Caco-2 (cell line): ENCODE measurements around the gene DOCK4. TPM values are rescaled to one million over a fixed set of nuclear protein-coding genes. Genes with fewer than 3 reads are reported as not detected.
"Not testable (repeated sequence)": the region's sequence is repeated elsewhere in the genome, so short reads cannot be mapped to it uniquely, and the experiment has no call there.

Experiments used
- BruUV-seq: library from RNA; stranded (reverse); fragments of 400-500 nt; replicated peaks from 2 replicates; lab custom pipeline; 2021; lab: Mats Ljungman, UMichigan
- CTCF ChIA-PET: fragments of 300-600 bp; sonication (Branson Sonifier 250); formaldehyde crosslinking; loops from one replicate; lab custom pipeline; 2022; ENCODE audit warnings: antibody characterized with exemption; lab: Charles Lee
- POLR2A ChIA-PET: fragments of 300-600 bp; sonication (Branson Sonifier 250); formaldehyde crosslinking; loops from one replicate; lab custom pipeline; 2022; ENCODE audit warnings: antibody characterized with exemption; lab: Charles Lee
- DNase-seq, 2 experiments: peaks; one replicate each; pipeline versions ENCODE4 v3.0.0 to v3.0.0-alpha.2; 2020 to 2022
- H3K27me3 ChIP-seq: replicated peaks from 2 replicates; pipeline ENCODE4 v1.6.0; 2011; ENCODE audit warnings: low read length; ENCODE audit not compliant: control insufficient read depth, insufficient read depth
- H3K36me3 ChIP-seq: 2 replicates; pipeline ENCODE4 v1.5.1; 2011; ENCODE audit warnings: low read length; ENCODE audit not compliant: control insufficient read depth, insufficient read depth
- H3K4me1 ChIP-seq: fragments of 250-450 bp; sonication (Bioruptor Pico); 2 replicates; pipeline ENCODE4 v1.5.1; 2020; ENCODE audit warnings: mild to moderate bottlenecking
- H3K4me3 ChIP-seq: 2 replicates; pipeline ENCODE4 v1.5.1; 2011; ENCODE audit warnings: low read depth, mild to moderate bottlenecking, control low read depth, low read length
- H3K9me3 ChIP-seq: fragments of 250-450 bp; sonication (Bioruptor Pico); 2 replicates; pipeline ENCODE4 v1.5.1; 2020; ENCODE audit warnings: mild to moderate bottlenecking, moderate library complexity
- H3K27ac Mint-ChIP-seq: one replicate; pipeline ENCODE4 v1.8.0; 2022; ENCODE audit warnings: mixed read lengths; ENCODE audit not compliant: unreplicated experiment
- H3K27me3 Mint-ChIP-seq: one replicate; pipeline ENCODE4 v1.8.0; 2022; ENCODE audit warnings: mixed read lengths; ENCODE audit not compliant: insufficient read depth, unreplicated experiment
- H3K36me3 Mint-ChIP-seq: one replicate; pipeline ENCODE4 v1.8.0; 2022; ENCODE audit warnings: mild to moderate bottlenecking, mixed read lengths; ENCODE audit not compliant: insufficient read depth, unreplicated experiment
- H3K4me1 Mint-ChIP-seq: one replicate; pipeline ENCODE4 v1.8.0; 2022; ENCODE audit warnings: low read depth, mixed read lengths; ENCODE audit not compliant: unreplicated experiment
- H3K4me3 Mint-ChIP-seq: one replicate; pipeline ENCODE4 v1.8.0; 2022; ENCODE audit warnings: mild to moderate bottlenecking, moderate library complexity, mixed read lengths; ENCODE audit not compliant: unreplicated experiment
- H3K9me3 Mint-ChIP-seq: one replicate; pipeline ENCODE4 v1.8.0; 2022; ENCODE audit warnings: mixed read lengths; ENCODE audit not compliant: unreplicated experiment
- CTCF ChIP-seq, 2 experiments: fragments of 200-600 bp in 1 of 2; IDR thresholded peaks; 1 replicate in 1 of 2; 2 replicates in 1 of 2; pipeline versions ENCODE4 v1.5.1 to v1.8.0; 2011 to 2022; ENCODE audit warnings: antibody characterized with exemption in 1 of 2, control low read depth in 1 of 2, inconsistent platforms in 1 of 2, low read depth in 1 of 2, low read length in 1 of 2, mild to moderate bottlenecking in 1 of 2, moderate library complexity in 1 of 2; ENCODE audit not compliant: insufficient read depth in 1 of 2, severe bottlenecking in 1 of 2, unreplicated experiment in 1 of 2
- intact Hi-C: fragments of 100-400 bp; cut with micrococcal nuclease; formaldehyde crosslinking; loops from one replicate; pipeline ENCODE4 v1.10.0; 2022; ENCODE audit not compliant: unreplicated experiment
- total RNA-seq: library from RNA; stranded (reverse); gene quantifications from 2 replicates; pipeline ENCODE4 v1.2.3, GENCODE V29; 2022

DOCK4 gene
- total RNA-seq, 1 experiment from 2014 or later, result 2.0 TPM

- H3K9me3 Mint-ChIP-seq, result no peaks in the 10 kb centered on the region
- no peaks in the 10 kb centered on the region for H3K4me1 ChIP-seq
- no peaks in the 10 kb centered on the region for H3K9me3 ChIP-seq
- H3K4me1 Mint-ChIP-seq, result no peaks in the 10 kb centered on the region
- no peaks in the 10 kb centered on the region for H3K27me3 Mint-ChIP-seq
- no peak overlapping the region for H3K4me3 ChIP-seq
- H3K4me3 Mint-ChIP-seq, result no peak overlapping the region
- ChIA-PET POLR2A (no interaction called here), CTCF (no interaction called here)
- no peak for DNase-seq
- H3K36me3 ChIP-seq, result no peaks in the 10 kb centered on the region
- no TSS peak for BruUV-seq
- no peaks in the 10 kb centered on the region for H3K36me3 Mint-ChIP-seq
- no peak overlapping the region for H3K27ac Mint-ChIP-seq
- no peak for TF ChIP-seq CTCF (IDR thresholded peaks at IDR 0.05; ENCODE audit: insufficient read depth in 1 of 2, low read depth in 1 of 2, low read length in 1 of 2, severe bottlenecking in 1 of 2, unreplicated experiment in 1 of 2)
- intact Hi-C loops, result no loop called here
- no peaks in the 10 kb centered on the region for H3K27me3 ChIP-seq
These were observed 76.4 kb downstream of the DOCK4 start for GRCh38 chr7:112129655-112130323.

DNA sequence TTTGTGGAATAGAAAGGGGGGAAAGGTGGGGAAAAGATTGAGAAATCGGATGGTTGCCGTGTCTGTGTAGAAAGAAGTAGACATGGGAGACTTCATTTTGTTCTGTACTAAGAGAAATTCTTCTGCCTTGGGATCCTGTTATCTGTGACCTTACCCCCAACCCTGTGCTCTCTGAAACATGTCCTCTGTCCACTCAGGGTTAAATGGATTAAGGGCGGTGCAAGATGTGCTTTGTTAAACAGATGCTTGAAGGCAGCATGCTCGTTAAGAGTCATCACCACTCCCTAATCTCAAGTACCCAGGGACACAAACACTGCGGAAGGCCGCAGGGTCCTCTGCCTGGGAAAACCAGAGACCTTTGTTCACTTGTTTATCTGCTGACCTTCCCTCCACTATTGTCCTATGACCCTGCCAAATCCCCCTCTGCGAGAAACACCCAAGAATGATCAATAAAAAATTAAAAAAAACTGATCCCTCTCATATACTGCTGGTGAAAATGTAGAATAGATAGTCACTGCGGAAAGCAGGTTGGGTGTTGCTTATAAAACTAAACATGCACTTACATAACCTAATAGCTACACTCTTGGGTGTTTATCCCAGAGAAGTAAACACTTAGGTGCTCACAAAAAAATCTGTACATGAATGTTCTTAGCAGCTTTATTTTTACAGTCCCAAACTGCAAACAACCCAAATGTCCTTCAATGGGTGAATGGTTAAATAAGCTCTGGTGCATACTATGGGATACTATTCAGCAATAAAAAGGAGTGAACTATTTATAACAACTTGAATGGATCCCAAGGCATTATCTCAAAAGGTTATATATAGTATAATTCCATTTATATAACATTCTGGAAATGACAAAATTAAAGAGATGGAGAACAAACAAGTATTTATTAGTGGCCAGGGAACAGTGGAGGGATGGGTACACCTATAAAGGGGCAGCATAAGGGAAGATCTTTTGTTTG is 77.5 kb downstream of the DOCK4 start:
- H3K9me3 Mint-ChIP-seq, H3K4me1 ChIP-seq, DNase-seq, H3K27ac Mint-ChIP-seq, H3K27me3 ChIP-seq, H3K9me3 ChIP-seq, intact Hi-C loops, CTCF ChIA-PET, H3K4me3 Mint-ChIP-seq, H3K36me3 Mint-ChIP-seq, H3K4me3 ChIP-seq, H3K36me3 ChIP-seq, BruUV-seq, POLR2A ChIA-PET, H3K4me1 Mint-ChIP-seq, H3K27me3 Mint-ChIP-seq: not testable (repeated sequence)

GRCh38 chr7:112128041-112128440 is 78.2 kb downstream of the DOCK4 start:
- H3K27me3 ChIP-seq, H3K36me3 ChIP-seq, intact Hi-C loops, POLR2A ChIA-PET, BruUV-seq, H3K27ac Mint-ChIP-seq, H3K27me3 Mint-ChIP-seq, H3K9me3 ChIP-seq, H3K36me3 Mint-ChIP-seq, H3K4me3 Mint-ChIP-seq, H3K4me3 ChIP-seq, H3K9me3 Mint-ChIP-seq, DNase-seq, CTCF ChIA-PET, H3K4me1 Mint-ChIP-seq, H3K4me1 ChIP-seq: not testable (repeated sequence)

DNA sequence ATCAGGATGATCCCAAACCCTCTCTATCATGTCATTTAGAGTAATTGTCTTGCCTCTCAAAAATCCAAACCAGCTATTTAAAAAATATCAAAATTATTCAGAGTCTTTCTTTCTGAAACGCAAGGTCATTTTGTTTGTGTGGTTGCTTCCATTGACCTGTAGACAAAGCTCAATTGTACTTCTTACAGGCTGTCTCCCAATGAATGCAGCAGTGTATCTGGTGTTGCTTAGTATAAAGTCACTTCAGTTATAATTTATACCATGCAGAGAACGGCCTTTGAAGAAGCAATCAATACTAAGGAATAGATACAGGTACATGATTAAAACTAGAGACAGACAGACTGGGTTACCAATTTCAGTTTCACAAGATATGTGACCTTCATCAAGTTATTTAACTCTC is 80.9 kb downstream of the DOCK4 start:
- Mint-ChIP-seq H3K4me1 (no peaks in the 10 kb centered on the region), H3K27ac (no peak overlapping the region), H3K27me3 (no peaks in the 10 kb centered on the region), H3K9me3 (no peaks in the 10 kb centered on the region), H3K36me3 (no peaks in the 10 kb centered on the region), H3K4me3 (no peak overlapping the region)
- Histone ChIP-seq H3K27me3 (no peaks in the 10 kb centered on the region), H3K4me1 (no peaks in the 10 kb centered on the region), H3K9me3 (no peaks in the 10 kb centered on the region), H3K4me3 (no peak overlapping the region), H3K36me3 (no peaks in the 10 kb centered on the region)
- no TSS peak for BruUV-seq
- POLR2A ChIA-PET, result no interaction called here
- no peak for DNase-seq
- intact Hi-C loops, result no loop called here
- CTCF ChIA-PET, result no interaction called here
- no peak for TF ChIP-seq CTCF (IDR thresholded peaks at IDR 0.05; ENCODE audit: insufficient read depth in 1 of 2, low read depth in 1 of 2, low read length in 1 of 2, severe bottlenecking in 1 of 2, unreplicated experiment in 1 of 2)
